ENCODE results near the gene EIF3D.

GRCh38 chr22:36463783-36464184 is 65.2 kb downstream of the EIF3D start:
- TF ChIP-seq TEAD4 (IDR thresholded peaks at IDR 0.05; ENCODE audit: low read depth, low read length) (no peak), POLR2AphosphoS5 (IDR thresholded peaks at IDR 0.05; ENCODE audit: low read depth, low read length) (no peak), TAF1 (IDR thresholded peaks at IDR 0.05; ENCODE audit: low read depth, low read length) (no peak), POLR2A (IDR thresholded peaks at IDR 0.05; ENCODE audit: control extremely low read depth in 1 of 2, low read depth in 2 of 2, low read length in 2 of 2) (no peak), SIRT6 (IDR thresholded peaks at IDR 0.05; ENCODE audit: low read length) (no peak), GABPA (IDR thresholded peaks at IDR 0.05; ENCODE audit: borderline replicate concordance, insufficient read depth, low read length) (no peak), KDM1A (IDR thresholded peaks at IDR 0.05; ENCODE audit: borderline replicate concordance, low read length) (no peak)
- TF ChIP-seq, protein P1, sequence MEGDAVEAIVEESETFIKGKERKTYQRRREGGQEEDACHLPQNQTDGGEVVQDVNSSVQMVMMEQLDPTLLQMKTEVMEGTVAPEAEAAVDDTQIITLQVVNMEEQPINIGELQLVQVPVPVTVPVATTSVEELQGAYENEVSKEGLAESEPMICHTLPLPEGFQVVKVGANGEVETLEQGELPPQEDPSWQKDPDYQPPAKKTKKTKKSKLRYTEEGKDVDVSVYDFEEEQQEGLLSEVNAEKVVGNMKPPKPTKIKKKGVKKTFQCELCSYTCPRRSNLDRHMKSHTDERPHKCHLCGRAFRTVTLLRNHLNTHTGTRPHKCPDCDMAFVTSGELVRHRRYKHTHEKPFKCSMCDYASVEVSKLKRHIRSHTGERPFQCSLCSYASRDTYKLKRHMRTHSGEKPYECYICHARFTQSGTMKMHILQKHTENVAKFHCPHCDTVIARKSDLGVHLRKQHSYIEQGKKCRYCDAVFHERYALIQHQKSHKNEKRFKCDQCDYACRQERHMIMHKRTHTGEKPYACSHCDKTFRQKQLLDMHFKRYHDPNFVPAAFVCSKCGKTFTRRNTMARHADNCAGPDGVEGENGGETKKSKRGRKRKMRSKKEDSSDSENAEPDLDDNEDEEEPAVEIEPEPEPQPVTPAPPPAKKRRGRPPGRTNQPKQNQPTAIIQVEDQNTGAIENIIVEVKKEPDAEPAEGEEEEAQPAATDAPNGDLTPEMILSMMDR (IDR thresholded peaks at IDR 0.05; ENCODE audit: control extremely low read depth in 1 of 3, insufficient read depth in 1 of 3, low read depth in 1 of 3, low read length in 3 of 3), result no peak
